ENCODE data around the gene MECP2. TPM values are rescaled to one million over a fixed set of nuclear protein-coding genes. Genes with fewer than 3 reads are reported as not detected.

MECP2 gene
- total and polyA plus RNA-seq, 2 donors (not counting 1 experiment from before 2014, with no cell fraction given), result 11.5 to 24.9 TPM

DNA sequence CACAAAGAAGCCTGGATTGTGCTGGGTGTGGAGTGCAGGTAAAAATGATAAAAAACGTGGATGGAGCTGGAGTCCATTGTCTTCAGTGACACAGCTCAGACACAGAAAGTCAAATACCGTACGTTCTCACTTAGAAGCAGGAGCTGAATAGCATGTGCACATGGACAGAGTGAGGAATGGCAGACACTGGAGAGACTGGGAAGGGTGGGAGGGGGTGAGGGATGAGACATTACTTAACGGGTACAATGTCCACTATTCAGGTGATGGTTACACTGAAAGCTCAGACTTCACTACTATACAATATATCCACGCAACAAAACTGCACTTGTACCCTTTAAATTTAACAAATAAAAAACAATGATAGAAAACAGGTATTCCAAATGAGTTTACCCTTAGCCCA is 59.8 kb downstream of the MECP2 start:
- H3K4me3 ChIP-seq (replicated peaks in 1 of 4; ENCODE audit: control extremely low read depth in 1 of 4, insufficient read depth in 1 of 4, low read depth in 3 of 4, low read length in 4 of 4), result no peak overlapping the region
- no peak for TF ChIP-seq EZH2 (IDR thresholded peaks at IDR 0.05; ENCODE audit: low read length, missing control alignments)
- TF ChIP-seq, protein P1, sequence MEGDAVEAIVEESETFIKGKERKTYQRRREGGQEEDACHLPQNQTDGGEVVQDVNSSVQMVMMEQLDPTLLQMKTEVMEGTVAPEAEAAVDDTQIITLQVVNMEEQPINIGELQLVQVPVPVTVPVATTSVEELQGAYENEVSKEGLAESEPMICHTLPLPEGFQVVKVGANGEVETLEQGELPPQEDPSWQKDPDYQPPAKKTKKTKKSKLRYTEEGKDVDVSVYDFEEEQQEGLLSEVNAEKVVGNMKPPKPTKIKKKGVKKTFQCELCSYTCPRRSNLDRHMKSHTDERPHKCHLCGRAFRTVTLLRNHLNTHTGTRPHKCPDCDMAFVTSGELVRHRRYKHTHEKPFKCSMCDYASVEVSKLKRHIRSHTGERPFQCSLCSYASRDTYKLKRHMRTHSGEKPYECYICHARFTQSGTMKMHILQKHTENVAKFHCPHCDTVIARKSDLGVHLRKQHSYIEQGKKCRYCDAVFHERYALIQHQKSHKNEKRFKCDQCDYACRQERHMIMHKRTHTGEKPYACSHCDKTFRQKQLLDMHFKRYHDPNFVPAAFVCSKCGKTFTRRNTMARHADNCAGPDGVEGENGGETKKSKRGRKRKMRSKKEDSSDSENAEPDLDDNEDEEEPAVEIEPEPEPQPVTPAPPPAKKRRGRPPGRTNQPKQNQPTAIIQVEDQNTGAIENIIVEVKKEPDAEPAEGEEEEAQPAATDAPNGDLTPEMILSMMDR (conservative IDR thresholded peaks at IDR 0.05 in 1 of 2, IDR thresholded peaks at IDR 0.05 in 1 of 2; ENCODE audit: low read depth in 1 of 2, low read length in 2 of 2), result no peak
- H3K4me1 ChIP-seq (ENCODE audit: control insufficient read depth, extremely low read depth, insufficient read depth, low read length), result peaks cover 8% of the 10 kb centered on the region
- H3K27me3 ChIP-seq (ENCODE audit: control insufficient read depth, insufficient read depth, low read length), result no peaks in the 10 kb centered on the region
- H2AFZ ChIP-seq (ENCODE audit: low read length), result no peak overlapping the region
- H3K79me2 ChIP-seq (ENCODE audit: control insufficient read depth, insufficient read depth, low read length), result peaks cover 19% of the 10 kb centered on the region
- no peak for DNase-seq (ENCODE audit: low read depth in 2 of 2)
- H3K27ac ChIP-seq (ENCODE audit: insufficient read depth, low read length), result no peak overlapping the region
- H3K36me3 ChIP-seq (ENCODE audit: control insufficient read depth, insufficient read depth, low read length), result peaks cover 2% of the 10 kb centered on the region
- no peak overlapping the region for H3K4me2 ChIP-seq (ENCODE audit: extremely low read depth, insufficient read depth, low read length)
- H4K20me1 ChIP-seq (ENCODE audit: control insufficient read depth, extremely low read depth, insufficient read depth, low read length), result no peaks in the 10 kb centered on the region
- H3K9ac ChIP-seq (ENCODE audit: insufficient read depth, low read length), result no peak overlapping the region
- H3K9me3 ChIP-seq (ENCODE audit: control insufficient read depth, insufficient read depth, low read depth, low read length), result no peaks in the 10 kb centered on the region

DNA sequence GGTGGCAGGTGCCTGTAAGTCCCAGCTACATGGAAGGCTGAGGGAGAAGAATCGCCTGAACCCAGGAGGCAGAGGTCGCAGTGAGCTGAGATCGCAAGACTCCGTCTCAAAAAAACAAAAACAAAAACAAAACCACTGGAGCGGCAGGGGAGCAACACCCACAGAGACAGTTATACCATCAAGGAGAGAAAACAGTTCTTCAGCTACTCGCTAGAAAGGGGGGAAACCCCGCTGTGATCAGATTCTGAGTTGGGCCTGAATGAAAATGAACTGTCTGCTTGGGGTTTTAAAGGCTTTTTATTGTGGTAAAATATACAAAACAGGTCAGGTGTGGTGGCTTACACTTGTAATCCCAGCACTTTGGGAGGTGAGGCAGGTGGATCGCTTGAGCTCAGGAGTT is 61.0 kb downstream of the MECP2 start:
- Histone ChIP-seq H3K9me3 (ENCODE audit: control insufficient read depth, insufficient read depth, low read depth, low read length) (no peaks in the 10 kb centered on the region), H3K79me2 (ENCODE audit: control insufficient read depth, insufficient read depth, low read length) (peaks cover 19% of the 10 kb centered on the region), H3K4me1 (ENCODE audit: control insufficient read depth, extremely low read depth, insufficient read depth, low read length) (peaks cover 2% of the 10 kb centered on the region), H3K9ac (ENCODE audit: insufficient read depth, low read length) (no peak overlapping the region), H3K4me2 (ENCODE audit: extremely low read depth, insufficient read depth, low read length) (no peak overlapping the region), H2AFZ (ENCODE audit: low read length) (no peak overlapping the region), H3K27me3 (ENCODE audit: control insufficient read depth, insufficient read depth, low read length) (no peaks in the 10 kb centered on the region), H3K4me3 (replicated peaks in 1 of 4; ENCODE audit: control extremely low read depth in 1 of 4, insufficient read depth in 1 of 4, low read depth in 3 of 4, low read length in 4 of 4) (no peak overlapping the region), H3K36me3 (ENCODE audit: control insufficient read depth, insufficient read depth, low read length) (peaks cover 5% of the 10 kb centered on the region), H4K20me1 (ENCODE audit: control insufficient read depth, extremely low read depth, insufficient read depth, low read length) (no peaks in the 10 kb centered on the region), H3K27ac (ENCODE audit: insufficient read depth, low read length) (no peak overlapping the region)
- no peak for DNase-seq (ENCODE audit: low read depth in 2 of 2)
- TF ChIP-seq EZH2 (IDR thresholded peaks at IDR 0.05; ENCODE audit: low read length, missing control alignments), result no peak
- TF ChIP-seq, protein P1 (conservative IDR thresholded peaks at IDR 0.05 in 1 of 2, IDR thresholded peaks at IDR 0.05 in 1 of 2; ENCODE audit: low read depth in 1 of 2, low read length in 2 of 2), result no peak

DNA sequence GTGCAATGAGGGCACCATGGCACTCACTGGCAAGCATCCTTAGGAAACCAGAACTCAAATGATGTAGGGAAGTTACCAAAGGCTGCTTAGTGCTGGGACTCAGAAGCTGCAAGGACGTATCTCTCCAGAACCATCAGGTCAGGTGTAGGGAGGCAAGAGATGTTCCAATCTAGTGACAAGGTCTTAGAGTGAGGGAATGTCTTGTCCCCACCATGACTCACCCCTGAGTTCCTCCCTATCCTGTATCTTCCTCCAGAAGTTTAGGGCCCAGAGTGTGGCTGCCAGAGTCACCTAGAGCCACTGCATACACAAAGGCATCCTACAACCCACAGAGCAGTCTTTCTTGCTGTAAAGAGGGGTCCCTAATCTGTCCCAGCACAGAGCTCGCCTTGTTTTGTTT is 63.7 kb downstream of the MECP2 start:
- no peaks in the 10 kb centered on the region for H3K27me3 ChIP-seq (ENCODE audit: control insufficient read depth, insufficient read depth, low read length)
- H3K4me3 ChIP-seq (replicated peaks in 1 of 4; ENCODE audit: control extremely low read depth in 1 of 4, insufficient read depth in 1 of 4, low read depth in 3 of 4, low read length in 4 of 4), result no peak overlapping the region
- TF ChIP-seq EZH2 (IDR thresholded peaks at IDR 0.05; ENCODE audit: low read length, missing control alignments), result no peak
- TF ChIP-seq, protein P1 (conservative IDR thresholded peaks at IDR 0.05 in 1 of 2, IDR thresholded peaks at IDR 0.05 in 1 of 2; ENCODE audit: low read depth in 1 of 2, low read length in 2 of 2), result no peak
- no peak overlapping the region for H3K27ac ChIP-seq (ENCODE audit: insufficient read depth, low read length)
- no peak overlapping the region for H2AFZ ChIP-seq (ENCODE audit: low read length)
- no peak for DNase-seq (ENCODE audit: low read depth in 2 of 2)
- no peaks in the 10 kb centered on the region for H4K20me1 ChIP-seq (ENCODE audit: control insufficient read depth, extremely low read depth, insufficient read depth, low read length)
- peaks cover 4% of the 10 kb centered on the region for H3K36me3 ChIP-seq (ENCODE audit: control insufficient read depth, insufficient read depth, low read length)
- peaks cover 11% of the 10 kb centered on the region for H3K79me2 ChIP-seq (ENCODE audit: control insufficient read depth, insufficient read depth, low read length)
- no peaks in the 10 kb centered on the region for H3K4me1 ChIP-seq (ENCODE audit: control insufficient read depth, extremely low read depth, insufficient read depth, low read length)
- H3K9ac ChIP-seq (ENCODE audit: insufficient read depth, low read length), result no peak overlapping the region
- no peaks in the 10 kb centered on the region for H3K9me3 ChIP-seq (ENCODE audit: control insufficient read depth, insufficient read depth, low read depth, low read length)
- H3K4me2 ChIP-seq (ENCODE audit: extremely low read depth, insufficient read depth, low read length), result no peak overlapping the region

Measured in fibroblast of lung (primary cell).